Nucleus accumbens (tissue), 56 donors: ENCODE data around the gene STK32C.

Source experiments
- DNase-seq, 56 donors: peaks; one replicate each; lab custom pipeline; 2025; lab: John Stamatoyannopoulos, UW

Gene STK32C

GRCh38 chr10:132237396-132237795 is 70.4 kb downstream of the STK32C start:
- DNase-seq = peak in 10 of 56 donors; percentile 9 to 48 (median 25)

DNA sequence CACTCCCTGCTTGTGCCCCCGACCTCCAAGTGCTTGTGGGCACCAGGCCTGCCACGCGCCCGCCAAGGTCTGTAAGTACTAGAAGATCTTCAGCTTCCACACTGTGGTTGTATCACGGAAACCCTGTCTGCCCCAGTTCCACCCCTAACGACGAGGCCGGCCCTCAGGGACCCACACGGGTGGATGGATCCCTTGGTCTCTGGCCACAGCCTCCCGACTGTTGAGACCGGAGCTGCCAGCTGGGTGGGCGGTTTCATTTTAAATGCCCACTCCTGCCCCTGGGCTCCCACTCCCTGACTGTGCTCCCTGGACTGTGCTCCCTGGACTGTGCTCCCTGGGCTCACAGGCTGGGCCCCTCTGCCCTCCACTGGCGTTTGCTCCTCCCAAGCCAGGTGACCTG is 70.9 kb downstream of the STK32C start:
- DNase-seq = no peak

GRCh38 chr10:132236161-132236560 is 71.6 kb downstream of the STK32C start:
- DNase-seq = no peak

DNA sequence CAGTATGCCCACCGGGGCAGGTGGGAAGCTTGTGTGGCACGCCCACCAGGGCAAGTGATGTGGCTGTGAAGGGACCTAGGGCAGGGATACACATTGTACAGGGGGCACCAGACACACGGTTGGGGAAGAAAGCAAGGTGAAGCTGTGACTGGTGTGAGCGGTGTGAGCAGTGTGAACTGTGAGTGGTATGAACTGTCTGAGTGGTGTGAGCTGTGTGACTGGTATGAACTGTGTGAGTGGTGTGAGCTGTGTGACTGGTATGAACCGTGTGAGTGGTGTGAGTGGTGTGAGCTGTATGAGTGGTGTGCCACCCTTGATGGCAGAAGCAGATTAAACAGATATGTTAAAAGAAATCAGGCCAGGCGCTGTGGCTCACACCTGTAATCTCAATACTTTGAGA is 72.9 kb downstream of the STK32C start:
- no peak for DNase-seq

DNA sequence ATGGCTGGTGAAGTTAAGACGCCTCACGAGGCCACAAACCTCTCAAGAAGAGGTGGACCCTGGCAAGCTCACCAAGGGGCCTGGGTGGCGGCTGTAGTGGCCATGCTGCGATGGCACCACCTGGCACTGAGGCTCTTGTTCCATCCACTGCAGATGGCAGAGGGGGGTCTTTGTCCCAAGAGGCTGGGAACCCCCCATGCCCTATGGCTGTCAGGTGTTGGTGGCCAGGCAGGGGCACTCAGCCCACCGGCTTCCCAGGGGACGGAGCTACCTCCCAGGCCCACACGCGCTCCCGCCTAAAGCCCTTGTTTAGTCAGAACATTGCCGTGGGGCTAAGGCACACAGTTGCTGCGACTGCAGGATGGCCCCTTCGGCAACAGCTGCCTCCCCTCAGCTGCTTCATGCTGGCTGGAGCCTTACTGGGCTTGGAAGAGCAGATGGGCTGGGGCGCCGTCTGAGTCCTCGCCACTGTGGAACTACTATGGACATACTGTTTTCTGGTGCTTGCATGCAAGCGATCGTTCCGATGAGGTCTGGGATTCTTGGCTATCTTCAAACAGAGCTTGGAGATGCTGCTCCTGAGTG is 74.2 kb downstream of the STK32C start:
- no peak for DNase-seq

GRCh38 chr10:132232981-132233380 is 74.8 kb downstream of the STK32C start:
- DNase-seq = no peak

- peak in 1 of 56 donors; percentile 30 for DNase-seq
These were observed 75.5 kb downstream of the STK32C start for GRCh38 chr10:132232023-132232951.

DNA sequence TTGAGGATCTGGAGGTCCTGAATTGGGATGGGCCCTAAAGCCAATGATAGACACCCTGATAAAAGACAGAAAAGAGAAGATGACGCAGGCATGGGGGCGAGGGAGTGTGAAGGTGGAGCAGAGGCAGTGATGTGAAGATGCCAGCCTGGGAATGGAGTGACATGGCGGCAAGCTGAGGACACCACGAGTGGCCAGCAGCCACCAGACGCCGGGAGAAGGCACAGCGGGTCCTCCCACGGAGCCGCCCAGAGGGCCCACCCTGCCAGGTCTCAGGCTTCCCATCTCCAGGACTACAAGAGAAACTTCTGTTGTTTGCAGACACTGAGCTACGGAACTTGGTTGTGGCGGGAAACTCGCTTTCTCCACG is 76.1 kb downstream of the STK32C start:
- DNase-seq = no peak

DNA sequence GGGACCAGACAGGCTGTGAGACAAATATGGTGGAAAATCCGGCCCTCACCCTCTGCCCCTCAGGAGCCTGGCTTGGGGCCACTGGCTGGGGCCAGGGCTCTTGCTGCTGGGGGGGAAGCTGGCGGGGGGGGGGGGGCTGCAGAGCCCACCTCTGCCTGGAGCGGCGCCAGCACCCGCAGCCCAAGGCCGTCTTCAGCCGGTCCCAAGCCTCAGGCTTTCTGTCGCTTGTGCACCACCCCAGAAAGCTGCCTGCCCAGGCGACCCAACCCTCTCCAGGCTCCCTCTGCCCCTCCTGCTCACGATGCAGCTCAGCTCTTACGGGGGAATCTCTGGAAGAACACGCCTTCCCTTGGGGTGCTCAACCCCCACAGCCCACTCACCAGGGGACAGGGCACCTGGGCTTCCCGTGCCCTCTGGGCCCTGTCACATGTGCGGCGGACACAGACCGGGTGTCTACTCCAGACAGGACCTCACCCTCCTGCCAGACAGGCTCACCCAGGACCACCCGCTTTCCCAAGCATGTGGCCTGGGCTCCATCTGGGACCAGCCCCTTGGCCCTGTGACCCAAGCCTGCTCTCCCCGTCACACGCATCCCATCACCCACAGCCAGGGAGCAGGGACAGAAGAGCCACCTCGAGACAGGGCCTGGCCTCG is 77.1 kb downstream of the STK32C start:
- DNase-seq = no peak

GRCh38 chr10:132229834-132230556 is 77.8 kb downstream of the STK32C start:
- DNase-seq = no peak

DNA sequence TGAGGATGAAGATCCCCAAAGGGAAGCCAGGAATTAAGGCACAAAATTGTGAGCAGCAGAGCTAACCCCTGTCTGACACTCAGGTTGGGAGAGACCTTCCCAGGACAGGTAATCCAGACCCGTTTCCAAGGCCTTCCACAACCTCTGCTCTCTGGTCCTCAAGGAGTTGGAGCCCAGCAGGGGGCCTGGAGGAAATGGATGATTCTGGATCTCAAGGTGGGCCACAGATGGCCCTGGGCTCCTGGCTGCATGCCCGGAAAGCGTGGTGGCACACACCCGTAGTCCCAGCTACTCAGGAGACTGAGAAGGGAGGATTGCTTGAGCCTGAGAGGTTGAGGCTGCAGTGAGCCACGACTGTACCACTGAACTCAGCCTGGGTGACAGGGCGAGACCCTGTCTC is 78.7 kb downstream of the STK32C start:
- DNase-seq = no peak

GRCh38 chr10:132228616-132229015 is 79.1 kb downstream of the STK32C start:
- DNase-seq = no peak

- no peak for DNase-seq
These were observed 79.8 kb downstream of the STK32C start for GRCh38 chr10:132227851-132228390.

DNA sequence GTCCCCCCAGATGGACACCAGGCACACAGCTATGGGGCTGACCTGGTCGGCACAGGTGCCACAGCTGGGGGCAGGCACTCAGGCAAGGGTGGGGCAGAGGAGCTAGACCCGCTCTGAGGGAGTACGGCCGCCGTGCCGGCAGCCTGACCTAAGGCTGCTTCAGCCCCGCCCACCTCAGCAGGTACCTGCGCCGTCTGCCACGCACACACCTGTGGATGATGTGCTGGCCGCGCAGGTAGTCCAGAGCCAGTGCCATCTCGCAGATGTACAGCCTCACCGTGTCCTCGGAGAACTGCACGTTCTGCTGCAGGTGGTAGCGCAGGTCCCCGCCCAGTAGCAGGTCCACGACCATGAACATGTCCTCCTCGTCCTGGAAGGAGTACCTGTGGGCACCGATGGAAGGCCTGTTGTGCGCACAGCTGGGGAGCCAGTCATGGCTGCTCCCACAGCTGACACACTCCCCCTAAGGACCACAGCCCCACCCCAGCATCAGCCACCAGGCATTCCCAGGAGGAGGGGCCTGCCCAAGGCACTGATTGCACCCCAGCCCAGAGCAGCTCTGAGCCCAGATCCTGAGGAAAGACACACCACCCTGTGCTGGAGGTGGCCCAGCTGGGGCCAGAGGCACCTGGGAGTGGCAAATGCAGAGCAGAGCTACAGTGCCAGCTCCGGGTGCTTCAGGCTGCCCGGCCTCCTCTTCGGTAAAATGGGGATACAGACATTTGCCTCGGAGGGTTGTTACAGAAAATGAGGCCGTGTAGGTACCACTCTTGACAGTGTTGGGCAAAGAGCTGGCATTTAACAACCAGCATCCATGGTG is 81.0 kb downstream of the STK32C start:
- DNase-seq = no peak

DNA sequence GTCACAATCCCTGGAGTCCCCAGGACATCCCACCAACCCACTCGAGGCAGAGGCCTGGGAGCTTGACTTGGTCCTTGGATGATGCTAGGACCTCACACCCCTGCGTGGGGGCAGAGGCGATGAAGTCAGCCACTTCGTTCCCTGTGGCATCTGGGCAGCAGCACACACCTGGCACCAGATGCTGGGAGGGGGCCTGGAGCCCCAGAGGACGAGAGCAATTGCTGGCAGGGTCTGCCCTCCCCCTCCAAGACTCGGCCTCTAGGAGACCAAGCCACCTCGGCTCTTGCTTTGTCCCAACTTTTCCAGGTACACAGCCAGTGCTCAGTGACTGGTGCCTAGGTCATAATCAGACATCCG is 81.9 kb downstream of the STK32C start:
- DNase-seq = no peak

GRCh38 chr10:132225073-132225848 is 82.5 kb downstream of the STK32C start:
- no peak for DNase-seq

DNA sequence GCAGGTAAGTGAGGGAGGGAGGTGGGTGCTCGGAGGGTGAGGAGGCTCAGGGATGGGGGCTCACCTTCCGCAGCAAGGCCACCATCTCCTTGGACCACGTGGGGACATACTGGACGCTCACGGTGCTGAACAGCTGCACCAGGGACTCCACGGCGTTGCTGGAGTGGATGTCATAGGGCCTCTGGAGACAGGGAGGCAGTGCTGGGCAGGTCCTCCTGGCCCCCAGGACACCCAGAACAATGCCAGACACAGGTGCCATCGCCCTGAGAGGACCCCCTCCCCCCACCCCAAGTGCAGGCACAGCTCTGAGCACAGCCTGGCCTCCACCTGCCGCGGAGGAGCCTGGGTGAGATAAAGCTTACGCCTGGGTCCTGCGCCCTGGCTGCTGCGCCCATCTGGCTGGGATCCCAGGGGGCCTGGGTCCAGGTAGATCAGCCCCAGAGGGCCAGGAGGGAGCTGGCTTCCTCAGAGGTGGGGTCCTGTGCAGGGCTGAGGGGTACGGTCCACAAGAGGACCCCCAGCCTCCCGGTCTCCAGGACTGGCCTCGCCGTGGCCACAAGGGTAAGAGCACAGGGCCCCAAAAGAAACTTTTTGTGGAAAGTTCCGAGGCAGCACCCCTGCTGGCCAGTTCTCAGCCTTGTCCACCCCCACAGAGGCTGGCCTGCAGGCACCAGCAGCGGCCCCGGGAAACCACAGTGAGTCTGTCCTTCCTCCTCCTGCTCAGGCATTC is 83.2 kb downstream of the STK32C start:
- DNase-seq = no peak

DNA sequence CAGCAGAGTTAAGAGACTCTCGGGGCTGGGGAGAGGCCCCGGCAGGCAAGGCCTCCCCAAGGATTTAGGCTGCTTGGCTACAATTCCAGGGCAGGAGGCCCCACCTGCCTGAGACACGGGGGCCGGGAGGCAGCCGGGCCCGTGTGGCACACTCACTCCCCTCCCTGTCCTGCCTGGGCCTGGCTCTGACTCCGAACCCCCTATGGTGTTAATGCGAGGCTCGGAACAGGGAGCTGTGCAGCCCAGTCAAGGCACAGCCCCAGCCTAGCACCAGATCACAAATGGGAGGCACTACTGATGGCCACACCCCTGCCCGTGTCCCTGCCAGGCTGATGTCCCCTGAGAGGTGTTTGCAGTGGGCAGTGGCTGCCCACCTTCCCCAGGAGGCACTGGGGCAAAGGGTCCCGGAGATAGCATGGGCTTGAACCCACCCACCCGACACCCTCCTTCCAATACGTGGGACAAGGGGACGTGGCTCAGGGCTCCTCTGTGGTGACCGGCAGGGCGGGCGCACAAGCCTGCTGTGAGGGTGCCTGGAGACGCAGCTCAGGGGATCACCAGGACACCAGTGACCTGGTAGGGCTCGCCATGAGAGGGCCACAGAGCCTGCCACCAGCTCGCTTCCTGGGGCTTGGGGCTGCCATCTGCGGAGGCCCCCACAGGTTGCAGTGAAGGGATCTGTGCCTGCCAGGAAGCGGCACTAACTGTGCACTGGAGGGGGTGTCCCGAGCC is 84.0 kb downstream of the STK32C start:
- no peak for DNase-seq
